HCT116 (cell line): ENCODE results near the gene CHST11. TPM values are rescaled to one million over a fixed set of nuclear protein-coding genes. Genes with fewer than 3 reads are reported as not detected.

Experiments
- ATAC-seq: fragments of 200-7000 bp; cut with Tn5 transposase; 2 replicates; pipeline ENCODE4 v1.9.1; 2020; ENCODE audit warnings: mild to moderate bottlenecking, moderate library complexity
- BruUV-seq: library from RNA; stranded (reverse); fragments of 400-500 nt; replicated peaks from 2 replicates; lab custom pipeline; 2021; lab: Mats Ljungman, UMichigan
- CTCF ChIA-PET: fragments of 300-600 bp; sonication (Branson Sonifier 250); formaldehyde crosslinking; loops from one replicate; lab custom pipeline; 2021; ENCODE audit warnings: antibody characterized with exemption; lab: Charles Lee
- POLR2A ChIA-PET: fragments of 300-600, 350-600 bp; sonication (Branson Sonifier 250); formaldehyde crosslinking; loops from one replicate; lab custom pipeline; 2021; ENCODE audit warnings: antibody characterized with exemption; lab: Charles Lee
- RAD21 ChIA-PET, 2 experiments: fragments of 300-600 bp; sonication (Branson Sonifier 250); formaldehyde crosslinking; loops; one replicate each; lab custom pipeline; 2023; ENCODE audit warnings: low total read pairs in 2 of 2; ENCODE audit not compliant: uncharacterized antibody in 2 of 2, unreplicated experiment in 2 of 2, low non-redundant PET in 1 of 2; lab: Charles Lee
- DNase-seq: peaks from one replicate; pipeline ENCODE4 v3.0.0-alpha.2; 2010; ENCODE audit warnings: low read depth, low spot score
- H2AFZ ChIP-seq: fragments of 200-600 bp; shearing (Covaris generic), sonication (generic); 2 replicates; pipeline ENCODE4 v1.6.1; 2017; ENCODE audit warnings: low read depth, mixed run types, mixed read lengths, antibody characterized with exemption, low read length; ENCODE audit not compliant: poor library complexity, severe bottlenecking
- H3K27ac ChIP-seq: 2 replicates; pipeline ENCODE4 v1.5.1; 2012; ENCODE audit warnings: low read depth, low read length
- H3K27me3 ChIP-seq: fragments of 200-600 bp; sonication (generic); 2 replicates; pipeline ENCODE4 v1.6.1; 2016; ENCODE audit warnings: mixed run types, low read length, mixed read lengths; ENCODE audit not compliant: insufficient read depth
- H3K36me3 ChIP-seq, 2 experiments: fragments of 200-500 bp in 1 of 2; fragments of 200-600 bp in 1 of 2; sonication (Bioruptor generic) in 1 of 2; sonication (generic) in 1 of 2; 2 replicates each; pipeline versions ENCODE4 v1.5.1 to v1.6.1; 2014 to 2016; ENCODE audit warnings: low read length in 2 of 2, inconsistent platforms in 1 of 2, mixed read lengths in 1 of 2, mixed run types in 1 of 2; ENCODE audit not compliant: insufficient read depth in 2 of 2, control insufficient read depth in 1 of 2
- H3K4me1 ChIP-seq, 2 experiments: fragments of 200-600 bp in 1 of 2; sonication (generic) in 1 of 2; 2 replicates each; pipeline versions ENCODE4 v1.5.1 to v1.6.1; 2012 to 2017; ENCODE audit warnings: low read length in 2 of 2, inconsistent platforms in 1 of 2, mild to moderate bottlenecking in 1 of 2, mixed read lengths in 1 of 2, mixed run types in 1 of 2, moderate library complexity in 1 of 2; ENCODE audit not compliant: insufficient read depth in 2 of 2, control insufficient read depth in 1 of 2
- H3K4me2 ChIP-seq: fragments of 200-600 bp; sonication (generic); 2 replicates; pipeline ENCODE4 v1.6.1; 2017; ENCODE audit warnings: mixed run types, low read length, mixed read lengths
- H3K4me3 ChIP-seq, 2 experiments: fragments of 200-600 bp in 1 of 2; sonication (generic) in 1 of 2; replicated peaks in 1 of 2; 2 replicates each; pipeline ENCODE4 v1.5.1; 2011 to 2016; ENCODE audit warnings: low read length in 2 of 2, control low read depth in 1 of 2, low read depth in 1 of 2, mild to moderate bottlenecking in 1 of 2, mixed read lengths in 1 of 2, mixed run types in 1 of 2
- H3K79me2 ChIP-seq: fragments of 200-600 bp; sonication (generic); 2 replicates; pipeline ENCODE4 v1.6.1; 2017; ENCODE audit warnings: mild to moderate bottlenecking, mixed run types, low read length, moderate library complexity, mixed read lengths; ENCODE audit not compliant: insufficient read depth
- H3K9ac ChIP-seq: fragments of 200-600 bp; sonication (generic); 2 replicates; pipeline ENCODE4 v1.6.1; 2016; ENCODE audit warnings: low read length, mixed read lengths
- H3K9me2 ChIP-seq: fragments of 200-600 bp; sonication (generic), shearing (Covaris generic); 2 replicates; pipeline ENCODE4 v1.6.1; 2017; ENCODE audit warnings: mixed run types, mild to moderate bottlenecking, moderate library complexity; ENCODE audit not compliant: insufficient read depth
- H3K9me3 ChIP-seq, 2 experiments: fragments of 200-500 bp in 1 of 2; fragments of 200-600 bp in 1 of 2; sonication (Bioruptor generic) in 1 of 2; sonication (generic) in 1 of 2; 2 replicates each; pipeline ENCODE4 v1.6.1; 2014 to 2017; ENCODE audit warnings: low read length in 2 of 2, mixed read lengths in 2 of 2, inconsistent platforms in 1 of 2, low read depth in 1 of 2, mild to moderate bottlenecking in 1 of 2, mixed run types in 1 of 2, moderate library complexity in 1 of 2; ENCODE audit not compliant: control insufficient read depth in 1 of 2, insufficient read depth in 1 of 2
- H4K20me1 ChIP-seq: fragments of 200-600 bp; sonication (generic), shearing (Covaris generic); 2 replicates; pipeline ENCODE4 v1.6.1; 2017; ENCODE audit warnings: mixed run types, mild to moderate bottlenecking, moderate library complexity; ENCODE audit not compliant: insufficient read depth
- CBX3 ChIP-seq: IDR thresholded peaks from 2 replicates; pipeline ENCODE4 v1.6.1; 2012; ENCODE audit warnings: low read depth
- CEBPB ChIP-seq: IDR thresholded peaks from 2 replicates; pipeline ENCODE4 v1.6.1; 2012; ENCODE audit warnings: low read depth
- CTCF ChIP-seq, 3 experiments: fragments of 200-600 bp in 1 of 3; sonication (generic) in 1 of 3; IDR thresholded peaks in 2 of 3; conservative IDR thresholded peaks in 1 of 3; 2 replicates each; pipeline ENCODE4 v1.5.1; 2012 to 2017; ENCODE audit warnings: low read depth in 2 of 3, low read length in 2 of 3, antibody characterized with exemption in 1 of 3, borderline replicate concordance in 1 of 3, control low read depth in 1 of 3, mild to moderate bottlenecking in 1 of 3, mixed read lengths in 1 of 3, mixed run types in 1 of 3, moderate library complexity in 1 of 3; ENCODE audit not compliant: insufficient read depth in 1 of 3
- EGR1 ChIP-seq: IDR thresholded peaks from 2 replicates; pipeline ENCODE4 v1.6.1; 2012; ENCODE audit warnings: low read depth
- ELF1 ChIP-seq: IDR thresholded peaks from 2 replicates; pipeline ENCODE4 v1.6.1; 2012; ENCODE audit warnings: low read depth, borderline replicate concordance
- EZH2phosphoT487 ChIP-seq: fragments of 200-600 bp; IDR thresholded peaks from 2 replicates; pipeline ENCODE4 v1.6.1; 2018; ENCODE audit warnings: antibody characterized with exemption, borderline replicate concordance
- FOSL1 ChIP-seq: IDR thresholded peaks from 2 replicates; pipeline ENCODE4 v1.6.1; 2012; ENCODE audit warnings: low read depth
- JUND ChIP-seq: IDR thresholded peaks from 2 replicates; pipeline ENCODE4 v1.6.1; 2012
- MAX ChIP-seq: IDR thresholded peaks from 2 replicates; pipeline ENCODE4 v1.6.1; 2012
- RAD21 ChIP-seq: IDR thresholded peaks from 2 replicates; pipeline ENCODE4 v1.6.1; 2012; ENCODE audit warnings: low read depth, mild to moderate bottlenecking
- YY1 ChIP-seq: IDR thresholded peaks from 2 replicates; pipeline ENCODE4 v1.6.1; 2011; ENCODE audit warnings: low read length, low read depth, moderate library complexity, mild to moderate bottlenecking; ENCODE audit not compliant: insufficient replicate concordance; ENCODE audit errors: extremely low read depth
- intact Hi-C: fragments of 100-400 bp; cut with micrococcal nuclease; formaldehyde crosslinking; loops from 2 replicates; pipeline ENCODE4 v1.10.0; 2022
- total RNA-seq: library from RNA; stranded (reverse); gene quantifications from one replicate; pipeline ENCODE4 v1.2.1, GENCODE V29; 2021; ENCODE audit not compliant: unreplicated experiment
- TF ChIP-seq, protein P1 (sequence below): IDR thresholded peaks from 2 replicates; pipeline ENCODE4 v1.6.1; 2012; ENCODE audit warnings: low read depth
- TF ChIP-seq, protein P2 (sequence below): IDR thresholded peaks from 2 replicates; pipeline ENCODE4 v1.6.1; 2012

Gene CHST11
- total RNA-seq, 1 experiment from 2014 or later: 10.1 TPM

DNA sequence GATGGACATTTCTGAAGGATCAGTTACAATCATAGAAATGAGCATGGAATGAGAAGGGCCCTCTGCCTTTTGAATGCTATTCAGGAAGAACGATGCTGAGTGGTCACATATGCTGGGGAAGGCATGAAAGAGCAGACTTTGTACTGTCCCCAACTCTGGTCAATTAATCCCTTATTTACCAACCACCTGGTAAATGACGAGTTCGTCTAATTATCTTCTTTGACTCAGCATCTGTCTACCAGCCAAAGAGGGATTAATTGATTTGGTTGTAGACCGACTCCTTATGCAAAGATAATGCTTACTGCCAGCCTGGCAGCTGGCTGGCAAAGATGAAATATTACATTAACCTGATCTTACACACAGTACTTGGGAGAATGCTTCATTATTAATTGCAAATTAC lies 152.2 kb downstream of the CHST11 start:
- no peak overlapping the region for H3K4me2 ChIP-seq
- ATAC-seq (no peak), DNase-seq (no peak)
- TF ChIP-seq ELF1 (no peak), RAD21 (no peak), CBX3 (no peak), EZH2phosphoT487 (no peak), MAX (no peak), JUND (no peak), YY1 (no peak), CTCF (IDR thresholded peaks at IDR 0.05 in 2 of 3, conservative IDR thresholded peaks at IDR 0.05 in 1 of 3; ENCODE audit: borderline replicate concordance in 1 of 3, insufficient read depth in 1 of 3, low read depth in 2 of 3, low read length in 2 of 3) (no peak), EGR1 (no peak), FOSL1 (no peak), CEBPB (no peak)
- TF ChIP-seq, protein P1, sequence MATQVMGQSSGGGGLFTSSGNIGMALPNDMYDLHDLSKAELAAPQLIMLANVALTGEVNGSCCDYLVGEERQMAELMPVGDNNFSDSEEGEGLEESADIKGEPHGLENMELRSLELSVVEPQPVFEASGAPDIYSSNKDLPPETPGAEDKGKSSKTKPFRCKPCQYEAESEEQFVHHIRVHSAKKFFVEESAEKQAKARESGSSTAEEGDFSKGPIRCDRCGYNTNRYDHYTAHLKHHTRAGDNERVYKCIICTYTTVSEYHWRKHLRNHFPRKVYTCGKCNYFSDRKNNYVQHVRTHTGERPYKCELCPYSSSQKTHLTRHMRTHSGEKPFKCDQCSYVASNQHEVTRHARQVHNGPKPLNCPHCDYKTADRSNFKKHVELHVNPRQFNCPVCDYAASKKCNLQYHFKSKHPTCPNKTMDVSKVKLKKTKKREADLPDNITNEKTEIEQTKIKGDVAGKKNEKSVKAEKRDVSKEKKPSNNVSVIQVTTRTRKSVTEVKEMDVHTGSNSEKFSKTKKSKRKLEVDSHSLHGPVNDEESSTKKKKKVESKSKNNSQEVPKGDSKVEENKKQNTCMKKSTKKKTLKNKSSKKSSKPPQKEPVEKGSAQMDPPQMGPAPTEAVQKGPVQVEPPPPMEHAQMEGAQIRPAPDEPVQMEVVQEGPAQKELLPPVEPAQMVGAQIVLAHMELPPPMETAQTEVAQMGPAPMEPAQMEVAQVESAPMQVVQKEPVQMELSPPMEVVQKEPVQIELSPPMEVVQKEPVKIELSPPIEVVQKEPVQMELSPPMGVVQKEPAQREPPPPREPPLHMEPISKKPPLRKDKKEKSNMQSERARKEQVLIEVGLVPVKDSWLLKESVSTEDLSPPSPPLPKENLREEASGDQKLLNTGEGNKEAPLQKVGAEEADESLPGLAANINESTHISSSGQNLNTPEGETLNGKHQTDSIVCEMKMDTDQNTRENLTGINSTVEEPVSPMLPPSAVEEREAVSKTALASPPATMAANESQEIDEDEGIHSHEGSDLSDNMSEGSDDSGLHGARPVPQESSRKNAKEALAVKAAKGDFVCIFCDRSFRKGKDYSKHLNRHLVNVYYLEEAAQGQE: no peak
- TF ChIP-seq, protein P2, sequence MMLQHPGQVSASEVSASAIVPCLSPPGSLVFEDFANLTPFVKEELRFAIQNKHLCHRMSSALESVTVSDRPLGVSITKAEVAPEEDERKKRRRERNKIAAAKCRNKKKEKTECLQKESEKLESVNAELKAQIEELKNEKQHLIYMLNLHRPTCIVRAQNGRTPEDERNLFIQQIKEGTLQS: no peak
- TF ChIP-seq, all 23 proteins: peak for 0
- Histone ChIP-seq H3K9me2 (no peaks in the 10 kb centered on the region), H3K27me3 (no peaks in the 10 kb centered on the region), H3K4me1 (peaks cover 18 to 26% of the 10 kb centered on the region in 2 experiments), H3K9me3 (no peaks in the 10 kb centered on the region), H4K20me1 (no peaks in the 10 kb centered on the region), H2AFZ (no peak overlapping the region), H3K79me2 (no peaks in the 10 kb centered on the region), H3K36me3 (no peaks in the 10 kb centered on the region), H3K27ac (no peak overlapping the region), H3K9ac (no peak overlapping the region), H3K4me3 (no peak overlapping the region)
- BruUV-seq: no TSS peak
- intact Hi-C loops: loop anchor here (10.0 kb wide), 1 partner anchor 224 kb away; no protein-coding TSS in a partner anchor
- ChIA-PET CTCF (no interaction called here), POLR2A (no interaction called here), RAD21 (no interaction called here)
